Left renal cortex interstitium (tissue), 4 donors: ENCODE results near the gene LCLAT1. TPM values are rescaled to one million over a fixed set of nuclear protein-coding genes. Genes with fewer than 3 reads are reported as not detected.

Source experiments
- DNase-seq, 4 donors: peaks; one replicate each; pipeline ENCODE4 v3.0.0-alpha.2; 2013; ENCODE audit warnings: low read depth in 4 of 4, low spot score in 2 of 4, missing footprints in 1 of 4
- polyA plus RNA-seq, 4 donors: library from polyadenylated mRNA; unstranded; fragments of 120-200 nt; gene quantifications; one replicate each; pipeline ENCODE4 v1.2.1, GENCODE V29; 2013; ENCODE audit not compliant: insufficient read length in 4 of 4

LCLAT1 gene
- polyA plus RNA-seq = 10 to 100 TPM; 17.4 to 23.5 (median 19.5) TPM

DNA sequence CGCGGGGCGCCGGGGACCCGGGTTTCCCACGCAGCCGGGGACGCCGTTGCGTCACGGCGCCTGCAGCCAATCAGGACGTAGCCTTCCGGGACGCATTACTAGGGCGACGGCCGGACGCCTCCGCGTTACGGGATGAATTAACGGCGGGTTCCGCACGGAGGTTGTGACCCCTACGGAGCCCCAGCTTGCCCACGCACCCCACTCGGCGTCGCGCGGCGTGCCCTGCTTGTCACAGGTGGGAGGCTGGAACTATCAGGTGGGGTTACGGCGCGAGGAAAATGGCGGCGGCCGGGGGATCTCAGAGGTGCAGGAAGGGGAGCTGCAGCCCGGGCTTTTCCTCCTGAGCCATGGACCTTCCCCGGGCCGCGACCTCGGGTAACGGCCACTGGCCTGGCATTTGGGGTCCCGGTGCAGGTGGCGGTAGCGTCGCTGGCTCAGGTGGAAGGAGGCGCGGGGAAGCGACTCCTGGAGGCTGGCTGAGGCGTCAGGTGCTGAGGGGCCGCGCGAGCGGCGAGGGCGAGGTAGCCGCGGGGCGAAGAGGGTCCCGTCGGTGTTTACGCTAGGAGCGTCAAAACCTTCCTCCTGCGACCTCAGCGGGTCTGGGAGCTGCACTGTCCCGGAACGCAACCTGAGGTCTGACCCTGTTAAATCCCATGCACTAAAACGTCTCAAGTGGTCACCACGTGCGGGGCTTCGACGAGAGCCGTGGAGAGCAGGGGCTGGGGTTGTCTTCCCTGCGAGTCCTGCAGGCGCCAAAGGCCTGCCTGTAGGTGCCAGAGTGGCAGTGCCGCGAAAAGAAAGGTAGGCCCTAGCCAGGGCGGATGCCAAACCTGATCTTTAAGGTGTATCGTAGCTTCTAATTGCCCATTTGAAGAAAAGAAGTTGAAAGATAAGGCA, at the start of gene LCLAT1:
Gene LCLAT1 (plus strand): TSS at position 98 of the 897 bp plus-strand sequence. CDS start 78,345 bp downstream, outside the sequence.
- peak in 3 of 4 donors; percentile 69 to 75 (median 70) for DNase-seq

- DNase-seq = no peak
Measured at GRCh38 chr2:30398084-30398873, 48.8 kb upstream of the LCLAT1 start.

- no peak for DNase-seq
Measured at GRCh38 chr2:30400151-30400954, 46.7 kb upstream of the LCLAT1 start.

GRCh38 chr2:30402441-30403182, 44.4 kb upstream of the LCLAT1 start:
- no peak for DNase-seq

DNA sequence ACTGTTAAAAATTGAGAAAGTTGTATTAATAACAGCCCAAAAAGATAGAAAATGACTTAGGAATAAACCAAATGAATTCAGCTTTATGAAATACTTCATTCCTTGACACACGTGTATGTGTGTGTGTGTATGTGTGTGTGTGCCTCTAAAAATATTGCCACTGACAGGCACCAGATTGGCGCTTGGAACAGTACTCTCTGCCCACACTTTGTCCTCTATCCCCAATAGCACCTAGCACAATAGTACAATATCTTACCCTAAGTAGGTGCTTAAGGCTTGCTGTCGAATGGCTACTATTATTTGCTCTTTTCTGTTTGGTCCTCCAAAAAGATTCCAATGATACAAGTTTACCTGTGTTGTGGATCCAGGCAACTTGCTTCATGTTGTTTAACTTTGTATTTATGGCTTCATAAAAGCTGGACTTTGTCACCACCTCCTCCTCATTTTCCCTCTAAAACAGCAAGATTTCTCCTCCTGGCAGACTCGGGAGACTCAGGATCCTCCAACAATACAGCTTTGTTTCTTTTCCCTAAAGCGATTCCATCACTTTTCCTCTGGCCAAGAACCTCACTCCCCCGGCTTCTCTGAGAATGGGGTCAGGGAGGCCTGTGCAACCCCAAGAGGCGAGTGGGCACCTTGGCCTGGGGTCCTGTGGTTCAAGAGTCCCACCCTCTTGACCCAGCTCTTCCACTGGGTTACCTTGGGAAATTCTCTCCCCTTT, 43.3 kb upstream of the LCLAT1 start:
- DNase-seq = no peak

DNA sequence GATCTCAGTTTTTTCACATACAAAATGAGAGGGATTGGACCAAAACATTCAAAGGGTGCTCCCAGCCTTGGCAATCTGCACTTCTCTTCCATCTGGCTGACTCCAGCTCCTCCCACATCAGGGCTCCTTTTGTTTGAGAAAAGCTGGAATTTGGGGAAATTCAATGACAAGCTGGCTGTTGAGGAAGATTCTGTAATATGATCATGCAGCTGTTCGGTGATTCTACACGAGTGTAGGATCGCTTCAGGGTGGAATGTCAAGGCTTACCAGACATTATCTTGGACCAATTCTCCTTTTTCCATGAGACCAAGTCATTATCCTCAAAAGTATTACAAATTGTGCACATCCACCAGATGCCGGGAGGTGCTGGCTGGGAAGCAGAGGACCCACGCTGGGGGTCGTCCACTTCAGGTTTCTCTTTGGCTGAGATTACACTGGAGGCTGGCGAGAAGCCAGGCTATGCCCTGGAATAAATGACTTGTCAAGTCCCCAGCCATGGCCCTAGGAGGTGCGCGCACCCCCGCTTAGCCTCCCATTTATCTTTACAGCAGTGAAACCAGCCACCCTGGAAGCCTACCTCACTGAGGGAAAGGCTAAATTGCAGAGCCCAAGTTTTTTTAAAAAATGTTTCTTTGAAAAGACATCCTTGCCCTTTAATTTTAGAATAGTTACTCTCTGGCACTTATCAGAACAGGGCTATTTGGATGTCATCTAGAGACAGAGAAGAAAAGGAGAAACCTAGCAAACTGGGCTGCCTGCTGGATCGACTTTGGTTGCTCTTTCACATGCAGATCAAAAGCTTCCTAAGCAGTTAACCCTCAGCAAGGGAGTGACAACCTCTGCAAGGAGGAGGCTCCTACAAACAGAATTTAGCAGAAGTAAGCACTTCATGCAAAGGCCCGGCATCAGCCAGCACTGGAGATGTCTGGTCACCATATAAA, 42.5 kb upstream of the LCLAT1 start:
- no peak for DNase-seq

DNA sequence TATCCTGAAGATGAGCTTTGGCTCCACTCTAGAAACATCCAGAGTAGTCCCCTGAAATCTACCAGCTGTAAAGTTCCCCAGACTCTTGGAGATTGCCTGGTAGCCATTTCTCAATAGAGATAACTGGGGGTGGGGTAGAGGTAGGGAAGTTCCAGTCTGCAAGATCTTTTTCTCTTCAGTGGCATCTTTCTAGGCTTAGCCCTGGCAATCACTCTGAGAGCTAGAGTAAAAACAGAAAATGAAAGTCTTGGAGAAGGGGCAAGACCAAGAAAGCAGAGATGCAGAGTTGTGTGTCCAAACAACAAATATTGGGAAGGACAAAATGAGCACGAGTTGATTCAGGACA, 41.8 kb upstream of the LCLAT1 start:
- DNase-seq = no peak

GRCh38 chr2:30406853-30407252, 40.2 kb upstream of the LCLAT1 start:
- DNase-seq = no peak

GRCh38 chr2:30408961-30409387, 38.1 kb upstream of the LCLAT1 start:
- no peak for DNase-seq

DNA sequence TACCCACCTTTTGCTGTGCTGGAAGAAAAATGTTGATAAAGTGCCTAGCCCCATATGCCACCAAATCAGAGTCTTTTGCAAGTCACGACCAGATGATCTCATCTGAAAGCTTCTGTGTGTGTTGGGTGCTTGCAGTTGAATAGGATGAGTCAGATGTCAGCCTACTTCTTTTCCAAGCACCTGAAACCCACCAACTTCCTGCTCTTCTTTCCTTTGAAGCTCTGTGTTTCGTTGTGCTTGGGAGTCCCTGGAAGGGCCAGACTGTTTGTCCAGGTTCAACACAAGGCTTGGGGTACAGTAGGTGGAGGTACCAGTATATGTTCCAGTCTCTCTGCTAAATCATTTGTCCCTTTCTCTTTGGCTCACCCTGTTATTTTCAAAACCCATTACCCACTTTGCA, 36.8 kb upstream of the LCLAT1 start:
- DNase-seq = no peak

DNA sequence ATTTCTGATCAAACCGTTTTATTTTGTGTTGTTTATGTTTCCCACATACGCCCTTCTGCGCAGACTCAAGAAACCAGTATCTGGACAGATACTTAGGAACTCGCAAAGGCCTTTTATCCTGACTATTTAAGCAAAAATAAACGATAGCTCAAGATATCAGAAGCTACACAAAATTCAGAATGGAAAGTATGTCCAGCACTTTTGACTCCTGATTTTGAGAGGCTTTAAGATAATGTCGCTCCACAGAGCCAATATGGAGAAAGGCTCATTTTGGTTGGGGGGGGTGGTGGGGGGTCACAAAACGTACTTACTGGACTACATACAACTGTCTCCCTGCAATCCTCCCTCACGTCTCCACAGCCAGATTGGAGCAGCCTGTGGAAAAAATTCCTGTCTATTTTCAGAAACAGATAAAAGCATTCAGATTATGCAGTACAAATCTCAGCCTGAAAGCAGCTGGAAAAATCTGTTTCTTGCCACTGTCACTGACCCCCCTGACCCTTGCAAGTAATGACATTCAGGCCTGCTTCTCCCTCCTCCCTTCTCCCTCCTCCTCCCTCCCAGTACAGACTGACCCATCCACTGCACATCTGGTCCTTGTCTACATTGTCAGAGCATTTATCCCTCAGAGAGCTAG, 34.9 kb upstream of the LCLAT1 start:
- peak in 3 of 4 donors; percentile 57 to 75 (median 70) for DNase-seq

- DNase-seq = no peak
Measured at GRCh38 chr2:30412684-30413570, 34.1 kb upstream of the LCLAT1 start.

GRCh38 chr2:30414961-30415360, 32.1 kb upstream of the LCLAT1 start:
- DNase-seq = no peak

DNA sequence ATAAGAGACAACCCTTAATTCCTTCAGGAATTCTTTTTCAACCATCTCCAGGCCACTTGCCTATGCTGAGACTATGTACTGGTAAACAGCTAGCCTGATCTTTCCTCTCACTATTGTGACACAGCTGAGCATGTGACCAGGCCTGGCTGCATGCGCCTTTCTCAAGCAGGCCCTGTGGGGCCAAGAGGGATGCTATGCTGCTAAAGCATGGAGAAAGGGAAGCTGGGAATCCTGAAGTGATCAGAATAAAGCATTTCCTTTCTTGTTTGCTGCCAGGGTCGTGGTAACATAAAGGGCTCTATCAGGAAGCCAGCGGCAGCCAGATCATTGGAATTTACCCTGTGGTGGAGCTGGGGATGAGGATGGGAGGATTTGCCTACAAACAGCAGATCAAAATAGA, 29.8 kb upstream of the LCLAT1 start:
- DNase-seq = no peak

DNA sequence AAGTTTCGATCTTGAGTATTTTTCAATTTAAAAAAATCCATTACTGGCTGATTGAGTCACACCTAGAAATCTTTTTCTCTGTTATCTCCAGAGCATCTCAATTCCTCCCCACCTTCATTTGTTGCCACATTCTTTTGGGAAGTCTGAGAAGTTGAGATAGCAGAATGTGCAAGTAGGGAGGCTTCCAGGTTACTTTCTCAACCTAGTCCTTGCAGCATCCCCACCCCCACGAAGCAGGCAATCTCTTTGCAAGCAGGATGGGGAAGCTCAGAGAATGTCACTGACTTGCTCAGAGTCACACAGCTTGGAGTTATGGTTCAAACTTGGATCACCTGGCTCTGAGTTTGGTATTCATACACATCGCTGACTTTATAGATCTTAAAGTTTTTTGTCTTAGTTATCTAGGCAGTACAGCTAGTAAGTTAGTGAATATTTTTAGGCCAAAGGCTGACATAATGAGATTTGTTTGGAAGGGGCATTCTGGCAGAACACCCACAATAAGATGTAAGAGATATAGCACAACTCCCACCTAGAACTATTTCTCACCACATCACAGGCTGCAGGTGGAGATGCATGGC, 25.9 kb upstream of the LCLAT1 start:
- DNase-seq = no peak

DNA sequence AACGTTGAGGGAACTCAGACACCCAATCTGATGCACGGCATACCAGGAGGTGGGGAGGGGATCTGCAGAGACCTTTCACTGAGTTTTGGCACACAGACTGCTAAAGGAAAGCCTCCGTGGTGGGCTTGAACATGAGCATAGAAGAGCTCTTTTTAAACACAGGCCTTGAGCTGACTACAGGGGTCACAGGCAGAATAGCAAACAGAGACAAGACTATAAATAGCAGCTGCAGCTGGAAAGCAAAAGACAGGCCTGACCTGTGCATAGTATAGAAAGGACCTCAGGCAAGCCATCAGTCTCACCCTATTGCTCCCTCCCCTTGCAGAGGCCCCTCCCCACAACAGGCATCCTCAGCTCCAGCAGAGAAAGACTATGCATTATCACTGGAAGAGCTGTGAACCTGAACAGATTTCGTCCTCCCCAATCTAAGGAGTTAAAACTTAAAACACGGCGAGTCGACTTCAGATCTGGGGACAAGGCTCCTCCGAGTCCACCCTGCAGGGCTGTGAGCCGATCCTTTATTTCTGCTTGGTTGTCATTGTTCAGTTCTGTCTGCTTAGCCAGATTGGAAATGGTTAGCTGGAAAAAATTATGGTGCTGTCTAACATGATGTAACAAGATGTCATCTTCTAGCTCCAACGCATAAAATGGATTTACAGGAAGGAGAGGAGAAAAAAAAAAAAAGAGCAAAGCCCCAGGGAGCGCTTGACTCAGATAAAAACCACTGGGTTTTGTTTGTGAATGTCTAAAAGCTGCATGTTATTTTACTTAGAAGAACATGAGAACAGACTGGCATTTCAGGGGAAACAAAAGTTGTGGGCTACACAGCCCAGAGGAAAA, 25.2 kb upstream of the LCLAT1 start:
- no peak for DNase-seq
